Activated naive CD8-positive, alpha-beta T cell (primary cell): ENCODE data around the gene NCKAP5.

Source experiments
- H3K27ac Mint-ChIP-seq: one replicate; pipeline ENCODE4 v1.8.0; 2021; ENCODE audit warnings: mixed read lengths
- H3K27me3 Mint-ChIP-seq: one replicate; pipeline ENCODE4 v1.8.0; 2021; ENCODE audit warnings: mixed read lengths
- H3K36me3 Mint-ChIP-seq: one replicate; pipeline ENCODE4 v1.8.0; 2021; ENCODE audit warnings: mixed read lengths
- H3K4me1 Mint-ChIP-seq: one replicate; pipeline ENCODE4 v1.8.0; 2021; ENCODE audit warnings: low read depth, mixed read lengths
- H3K4me3 Mint-ChIP-seq: one replicate; pipeline ENCODE4 v1.8.0; 2021; ENCODE audit warnings: mild to moderate bottlenecking, mixed read lengths
- H3K9me3 Mint-ChIP-seq: one replicate; pipeline ENCODE4 v1.8.0; 2021; ENCODE audit warnings: low read depth, mixed read lengths

The NCKAP5 gene

GRCh38 chr2:133568172-133568571, at the start of gene NCKAP5:
NCKAP5 (minus strand) TSS chr2:133568463; CDS start chr2:133517526, 50,937 bp downstream.
- peaks cover 5% of the 10 kb centered on the region for H3K27me3 Mint-ChIP-seq
- H3K4me1 Mint-ChIP-seq, result no peaks in the 10 kb centered on the region
- no peaks in the 10 kb centered on the region for H3K9me3 Mint-ChIP-seq
- H3K36me3 Mint-ChIP-seq, result no peaks in the 10 kb centered on the region
- no peak within 1 kb of the TSS for H3K4me3 Mint-ChIP-seq
- H3K27ac Mint-ChIP-seq, result no peak within 1 kb of the TSS

- Mint-ChIP-seq H3K27me3 (peaks cover 6% of the 10 kb centered on the region), H3K9me3 (peaks cover 5% of the 10 kb centered on the region), H3K4me3 (no peak overlapping the region), H3K4me1 (no peaks in the 10 kb centered on the region), H3K27ac (no peak overlapping the region), H3K36me3 (no peaks in the 10 kb centered on the region)
Measured at GRCh38 chr2:133609664-133610063, 41.4 kb upstream of the NCKAP5 start.

- Mint-ChIP-seq H3K36me3 (no peaks in the 10 kb centered on the region), H3K4me3 (no peak overlapping the region), H3K9me3 (peaks cover 5% of the 10 kb centered on the region), H3K27me3 (peaks cover 6% of the 10 kb centered on the region), H3K4me1 (no peaks in the 10 kb centered on the region), H3K27ac (no peak overlapping the region)
Measured at GRCh38 chr2:133608291-133608690, 40.0 kb upstream of the NCKAP5 start.

GRCh38 chr2:133607679-133608078, 39.4 kb upstream of the NCKAP5 start:
- peaks cover 5% of the 10 kb centered on the region for H3K9me3 Mint-ChIP-seq
- peaks cover 6% of the 10 kb centered on the region for H3K27me3 Mint-ChIP-seq
- no peaks in the 10 kb centered on the region for H3K4me1 Mint-ChIP-seq
- no peaks in the 10 kb centered on the region for H3K36me3 Mint-ChIP-seq
- no peak overlapping the region for H3K27ac Mint-ChIP-seq
- no peak overlapping the region for H3K4me3 Mint-ChIP-seq

- H3K36me3 Mint-ChIP-seq, result no peaks in the 10 kb centered on the region
- H3K4me3 Mint-ChIP-seq, result no peak overlapping the region
- H3K9me3 Mint-ChIP-seq, result peaks cover 5% of the 10 kb centered on the region
- H3K27ac Mint-ChIP-seq, result no peak overlapping the region
- peaks cover 6% of the 10 kb centered on the region for H3K27me3 Mint-ChIP-seq
- H3K4me1 Mint-ChIP-seq, result no peaks in the 10 kb centered on the region
Measured at GRCh38 chr2:133606616-133607015, 38.4 kb upstream of the NCKAP5 start.

- Mint-ChIP-seq H3K4me3 (no peak overlapping the region), H3K36me3 (no peaks in the 10 kb centered on the region), H3K4me1 (no peaks in the 10 kb centered on the region), H3K9me3 (peaks cover 5% of the 10 kb centered on the region), H3K27ac (no peak overlapping the region), H3K27me3 (peaks cover 6% of the 10 kb centered on the region)
Measured at GRCh38 chr2:133605766-133606137, 37.5 kb upstream of the NCKAP5 start.

- Mint-ChIP-seq H3K4me3 (no peak overlapping the region), H3K9me3 (peaks cover 3% of the 10 kb centered on the region), H3K4me1 (no peaks in the 10 kb centered on the region), H3K27ac (no peak overlapping the region), H3K36me3 (no peaks in the 10 kb centered on the region), H3K27me3 (peaks cover 6% of the 10 kb centered on the region)
Measured at GRCh38 chr2:133605011-133605765, 36.9 kb upstream of the NCKAP5 start.

GRCh38 chr2:133603109-133603508, 34.8 kb upstream of the NCKAP5 start:
- no peaks in the 10 kb centered on the region for H3K36me3 Mint-ChIP-seq
- H3K9me3 Mint-ChIP-seq, result no peaks in the 10 kb centered on the region
- peaks cover 4% of the 10 kb centered on the region for H3K27me3 Mint-ChIP-seq
- H3K27ac Mint-ChIP-seq, result no peak overlapping the region
- H3K4me1 Mint-ChIP-seq, result no peaks in the 10 kb centered on the region
- no peak overlapping the region for H3K4me3 Mint-ChIP-seq

- Mint-ChIP-seq H3K27ac (no peak overlapping the region), H3K9me3 (no peaks in the 10 kb centered on the region), H3K4me3 (no peak overlapping the region), H3K27me3 (peaks cover 4% of the 10 kb centered on the region), H3K4me1 (no peaks in the 10 kb centered on the region), H3K36me3 (no peaks in the 10 kb centered on the region)
Measured at GRCh38 chr2:133602538-133602937, 34.3 kb upstream of the NCKAP5 start.

GRCh38 chr2:133600266-133600928, 32.1 kb upstream of the NCKAP5 start:
- H3K27ac Mint-ChIP-seq, result no peak overlapping the region
- peaks cover 4% of the 10 kb centered on the region for H3K27me3 Mint-ChIP-seq
- no peaks in the 10 kb centered on the region for H3K36me3 Mint-ChIP-seq
- no peak overlapping the region for H3K4me3 Mint-ChIP-seq
- H3K4me1 Mint-ChIP-seq, result no peaks in the 10 kb centered on the region
- no peaks in the 10 kb centered on the region for H3K9me3 Mint-ChIP-seq

GRCh38 chr2:133599811-133600210, 31.5 kb upstream of the NCKAP5 start:
- Mint-ChIP-seq H3K27me3 (peaks cover under 1% of the 10 kb centered on the region), H3K4me1 (no peaks in the 10 kb centered on the region), H3K4me3 (no peak overlapping the region), H3K36me3 (no peaks in the 10 kb centered on the region), H3K9me3 (no peaks in the 10 kb centered on the region), H3K27ac (no peak overlapping the region)

- no peak overlapping the region for H3K4me3 Mint-ChIP-seq
- H3K4me1 Mint-ChIP-seq, result no peaks in the 10 kb centered on the region
- H3K9me3 Mint-ChIP-seq, result no peaks in the 10 kb centered on the region
- H3K27ac Mint-ChIP-seq, result no peak overlapping the region
- H3K36me3 Mint-ChIP-seq, result no peaks in the 10 kb centered on the region
- no peaks in the 10 kb centered on the region for H3K27me3 Mint-ChIP-seq
Measured at GRCh38 chr2:133599211-133599803, 31.0 kb upstream of the NCKAP5 start.

GRCh38 chr2:133598769-133599168, 30.5 kb upstream of the NCKAP5 start:
- Mint-ChIP-seq H3K27me3 (no peaks in the 10 kb centered on the region), H3K4me1 (no peaks in the 10 kb centered on the region), H3K9me3 (no peaks in the 10 kb centered on the region), H3K27ac (no peak overlapping the region), H3K4me3 (no peak overlapping the region), H3K36me3 (no peaks in the 10 kb centered on the region)

- no peaks in the 10 kb centered on the region for H3K36me3 Mint-ChIP-seq
- no peaks in the 10 kb centered on the region for H3K4me1 Mint-ChIP-seq
- H3K27ac Mint-ChIP-seq, result no peak overlapping the region
- H3K9me3 Mint-ChIP-seq, result no peaks in the 10 kb centered on the region
- peaks cover 1% of the 10 kb centered on the region for H3K27me3 Mint-ChIP-seq
- H3K4me3 Mint-ChIP-seq, result no peak overlapping the region
Measured at GRCh38 chr2:133596701-133597393, 28.6 kb upstream of the NCKAP5 start.

- Mint-ChIP-seq H3K27ac (no peak overlapping the region), H3K4me3 (no peak overlapping the region), H3K36me3 (no peaks in the 10 kb centered on the region), H3K27me3 (peaks cover 1% of the 10 kb centered on the region), H3K4me1 (no peaks in the 10 kb centered on the region), H3K9me3 (no peaks in the 10 kb centered on the region)
Measured at GRCh38 chr2:133591164-133591563, 22.9 kb upstream of the NCKAP5 start.
